HTR-8/SVneo (cell line): ENCODE results near the gene BTG2.

Source experiments
- DNase-seq: peaks from one replicate; pipeline ENCODE4 v3.0.0; 2011; ENCODE audit warnings: low spot score, mixed read lengths; ENCODE audit not compliant: insufficient read length
- FAIRE-seq: peaks from 2 replicates; lab custom pipeline; 2011; peaks lifted over from hg19 to GRCh38; lab: Jason Lieb, UNC

BTG2 gene

DNA sequence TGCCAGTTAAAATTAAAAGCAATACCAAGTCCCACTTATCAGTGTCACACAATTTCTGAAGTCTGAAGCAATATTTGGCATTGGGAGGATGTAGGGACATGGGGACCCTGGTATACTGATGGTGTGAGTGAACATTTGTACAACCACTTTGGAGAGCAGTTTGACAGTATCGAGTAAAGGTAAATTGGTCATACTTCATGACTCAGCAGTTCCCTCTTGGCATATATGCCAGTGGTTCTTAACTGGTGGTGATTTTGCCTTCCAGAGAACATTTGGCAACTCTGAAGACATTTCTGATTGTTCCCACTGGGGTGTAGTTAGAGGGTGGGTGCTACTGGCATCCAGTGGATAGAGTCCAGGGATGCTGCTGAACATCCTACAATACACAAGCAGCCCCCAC lies 25.9 kb downstream of the BTG2 start:
- FAIRE-seq (no peak), DNase-seq (no peak)

DNA sequence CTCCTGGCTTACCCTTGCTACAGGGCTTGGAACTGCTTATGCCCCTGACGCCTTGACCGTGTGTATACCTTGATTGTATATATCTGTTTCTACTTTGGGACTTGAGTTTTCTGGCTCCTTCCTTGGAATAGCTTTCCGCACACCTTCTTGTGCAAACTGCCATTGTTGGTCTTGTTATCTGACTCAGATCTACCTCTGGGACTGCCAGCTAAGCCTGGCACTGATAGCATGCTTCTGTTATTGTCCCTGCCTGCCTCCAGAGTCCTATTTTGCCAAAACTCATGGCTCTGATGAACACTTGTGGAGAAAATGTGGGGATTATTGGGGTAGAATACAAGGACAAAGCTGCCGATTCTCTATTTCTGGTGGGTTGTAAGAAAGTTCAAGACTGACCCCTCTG lies 30.2 kb downstream of the BTG2 start:
- DNase-seq (no peak), FAIRE-seq (no peak)

GRCh38 chr1:203336097-203336496 lies 30.8 kb downstream of the BTG2 start:
- FAIRE-seq (no peak), DNase-seq (no peak)

DNA sequence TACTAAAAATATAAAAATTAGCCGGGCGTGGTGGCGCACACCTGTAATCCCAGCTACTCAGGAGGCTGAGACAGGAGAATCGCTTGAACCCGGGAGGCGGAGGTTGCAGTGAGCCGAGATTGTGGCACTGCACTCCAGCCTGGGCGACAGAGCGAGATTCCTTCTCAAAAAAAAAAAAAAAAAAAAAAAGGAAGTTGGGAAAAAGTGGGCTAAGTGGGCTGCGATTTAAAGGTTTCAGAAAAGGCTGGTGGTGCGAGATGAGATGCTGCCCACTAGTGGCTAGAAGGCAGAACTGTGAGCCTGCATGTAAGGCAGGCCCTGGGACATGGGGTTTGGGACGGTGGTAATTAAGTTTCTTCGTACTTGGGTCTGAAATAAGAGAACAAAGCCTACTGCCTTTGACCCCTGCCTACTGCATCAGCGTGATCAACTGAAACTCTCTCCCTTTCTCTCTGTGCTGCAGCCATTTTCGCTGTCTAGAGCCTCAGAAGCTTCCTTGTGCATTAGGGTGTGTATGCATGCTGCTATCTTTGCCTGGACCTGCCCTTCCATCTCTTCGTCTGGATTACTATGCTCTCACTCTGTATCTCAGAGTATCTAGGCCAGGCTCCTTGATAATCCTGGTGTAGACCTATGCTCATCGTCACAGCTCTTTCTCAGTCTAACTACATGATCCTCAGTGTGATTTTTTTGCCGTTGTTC lies 33.2 kb downstream of the BTG2 start:
- no peak for FAIRE-seq
- peak; percentile 79 for DNase-seq

DNA sequence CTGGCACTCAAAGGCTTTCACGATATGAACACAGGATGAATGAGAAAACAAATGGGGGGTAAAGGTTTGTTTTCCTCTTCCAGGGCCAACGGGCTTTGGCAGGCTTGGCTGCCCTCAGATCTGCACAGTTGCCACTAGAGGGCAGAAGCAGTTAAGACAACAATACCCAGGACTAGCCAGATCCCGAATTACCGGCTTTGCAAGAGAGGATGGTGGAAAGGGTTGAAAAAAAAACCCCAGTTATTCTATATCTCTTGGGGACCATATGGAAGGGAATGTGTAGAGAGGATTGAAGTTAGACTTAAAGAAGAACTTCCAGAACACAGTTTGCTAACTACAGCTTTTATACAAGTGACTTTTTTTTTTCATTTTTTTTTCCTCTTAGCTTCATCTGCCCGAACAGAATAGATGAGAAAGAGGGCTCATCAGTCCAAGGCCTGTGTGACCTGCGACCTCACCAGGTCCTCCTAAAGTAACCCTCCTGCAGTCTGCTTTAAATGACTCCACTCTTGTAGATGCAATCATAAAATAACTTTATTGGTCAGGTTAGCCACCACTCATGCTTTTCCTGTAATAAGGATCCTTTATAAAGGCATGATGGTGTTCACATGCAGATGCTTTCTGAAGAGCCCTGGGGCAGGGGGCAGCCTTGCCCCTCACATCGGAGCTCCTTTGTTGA lies 34.9 kb downstream of the BTG2 start:
- DNase-seq (peak; percentile 90), FAIRE-seq (no peak)

DNA sequence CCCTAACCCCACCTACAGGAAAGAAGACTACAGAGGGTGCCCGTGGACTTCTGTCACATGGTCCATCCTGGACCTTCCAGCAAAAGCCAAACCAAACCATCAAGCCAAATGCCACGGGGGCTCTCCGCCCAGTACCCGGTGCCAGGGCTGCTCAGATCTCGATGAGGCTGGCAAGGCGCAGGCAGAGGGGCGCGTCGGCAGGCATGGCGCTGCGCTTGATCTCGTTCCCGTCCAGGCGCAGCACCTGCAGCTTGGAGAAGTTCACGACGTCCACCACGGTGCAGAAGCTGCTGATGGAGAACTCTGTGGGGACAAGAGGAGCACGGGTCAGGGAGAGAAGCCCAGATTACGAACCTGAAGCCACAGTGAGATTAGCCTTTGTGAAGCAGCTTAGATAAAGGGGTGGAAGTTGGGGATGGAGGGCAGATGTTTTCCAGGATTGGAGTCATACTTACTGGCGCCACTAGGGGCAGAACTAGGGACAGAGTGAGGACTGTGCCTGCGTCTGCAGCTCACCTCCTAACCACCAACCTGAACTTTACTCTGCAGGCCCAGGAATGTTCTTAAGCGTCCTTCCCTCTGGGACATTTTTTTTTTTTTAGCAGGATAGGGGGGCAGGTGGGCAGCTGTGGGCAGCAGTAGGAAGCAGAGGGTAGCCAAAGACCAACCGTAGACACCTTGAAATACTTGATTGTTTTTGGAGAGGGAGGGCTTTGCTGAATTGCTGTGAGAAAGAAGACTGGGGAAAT lies 37.0 kb downstream of the BTG2 start:
- no peak for FAIRE-seq
- DNase-seq = peak; percentile 76

DNA sequence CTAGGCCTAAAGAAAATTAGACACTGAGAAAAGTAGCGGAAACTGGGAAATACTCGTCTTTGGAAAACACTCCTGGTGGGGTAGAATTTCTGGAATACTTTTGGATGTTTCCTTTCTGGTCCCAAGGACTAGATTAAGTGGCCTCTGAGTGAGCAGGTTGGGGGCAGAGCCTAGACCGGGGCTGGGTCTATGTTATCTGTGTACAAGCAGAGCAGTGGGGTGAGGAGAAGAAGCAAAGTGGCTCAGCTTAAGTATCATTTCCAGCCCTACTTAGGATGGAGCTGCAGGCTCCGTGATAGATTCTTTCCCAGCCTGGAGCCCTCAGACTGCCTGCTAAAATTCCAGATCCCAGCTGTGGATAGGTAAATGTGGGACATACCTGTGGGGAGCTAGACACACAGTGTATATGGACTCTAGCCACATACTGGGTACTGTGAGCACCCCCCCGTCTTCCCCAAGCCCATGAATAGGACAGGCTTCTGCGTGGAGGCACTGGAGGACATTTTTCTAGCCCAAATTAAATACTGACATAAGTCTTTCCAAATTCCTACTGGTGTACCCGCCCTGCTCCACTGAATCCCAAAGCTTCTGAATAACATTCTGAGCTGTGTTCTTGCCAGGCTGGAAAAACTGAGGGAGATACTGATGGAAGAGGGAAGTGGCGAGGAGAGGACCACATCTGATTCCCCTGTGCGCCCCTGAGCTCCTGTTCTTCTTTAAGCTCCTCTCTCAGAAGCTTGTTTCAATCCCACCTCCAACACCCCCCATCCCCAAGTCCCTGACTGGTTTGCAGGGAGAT lies 38.8 kb downstream of the BTG2 start:
- FAIRE-seq = no peak
- DNase-seq = no peak

- FAIRE-seq = no peak
These were observed 40.9 kb downstream of the BTG2 start for GRCh38 chr1:203346060-203346768.

GRCh38 chr1:203346769-203347102 lies 41.4 kb downstream of the BTG2 start:
- FAIRE-seq = no peak
- no peak for DNase-seq

More at GRCh38 chr1:203346060-203346768, 40.9 kb downstream of the BTG2 start:
- no peak for DNase-seq

- DNase-seq (no peak), FAIRE-seq (no peak)
These were observed 43.8 kb downstream of the BTG2 start for GRCh38 chr1:203349166-203349565.

GRCh38 chr1:203349773-203350524 lies 44.6 kb downstream of the BTG2 start:
- no peak for DNase-seq
- FAIRE-seq = no peak

GRCh38 chr1:203351037-203351625 lies 45.8 kb downstream of the BTG2 start, which contains the start of gene FMOD:
Gene FMOD (minus strand): TSS chr1:203351122. CDS start chr1:203348270, 2,852 bp downstream.
- DNase-seq (no peak), FAIRE-seq (no peak)

GRCh38 chr1:203353486-203353885 lies 48.2 kb downstream of the BTG2 start:
- FAIRE-seq = no peak

DNA sequence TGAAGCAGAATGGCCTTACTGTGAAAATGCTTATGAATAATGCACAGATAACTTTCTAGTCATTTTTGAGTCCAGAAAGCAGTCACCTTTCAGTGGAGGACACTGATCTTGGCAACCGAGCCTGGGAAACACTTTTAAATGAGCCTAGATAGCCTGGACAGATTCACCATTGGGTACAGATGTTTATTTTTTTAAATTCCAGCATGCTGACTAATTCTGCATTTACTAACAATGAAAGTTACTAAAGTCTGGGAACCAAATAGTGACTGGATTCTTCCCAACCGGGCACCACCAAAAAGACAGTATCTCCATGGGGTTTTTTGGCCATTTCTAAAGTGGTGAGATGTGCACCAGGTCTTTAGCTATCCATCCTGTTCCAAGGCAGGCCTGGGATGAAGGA lies 48.9 kb downstream of the BTG2 start:
- FAIRE-seq = no peak
- DNase-seq = no peak

More at GRCh38 chr1:203353486-203353885, 48.2 kb downstream of the BTG2 start:
- no peak for DNase-seq

DNA sequence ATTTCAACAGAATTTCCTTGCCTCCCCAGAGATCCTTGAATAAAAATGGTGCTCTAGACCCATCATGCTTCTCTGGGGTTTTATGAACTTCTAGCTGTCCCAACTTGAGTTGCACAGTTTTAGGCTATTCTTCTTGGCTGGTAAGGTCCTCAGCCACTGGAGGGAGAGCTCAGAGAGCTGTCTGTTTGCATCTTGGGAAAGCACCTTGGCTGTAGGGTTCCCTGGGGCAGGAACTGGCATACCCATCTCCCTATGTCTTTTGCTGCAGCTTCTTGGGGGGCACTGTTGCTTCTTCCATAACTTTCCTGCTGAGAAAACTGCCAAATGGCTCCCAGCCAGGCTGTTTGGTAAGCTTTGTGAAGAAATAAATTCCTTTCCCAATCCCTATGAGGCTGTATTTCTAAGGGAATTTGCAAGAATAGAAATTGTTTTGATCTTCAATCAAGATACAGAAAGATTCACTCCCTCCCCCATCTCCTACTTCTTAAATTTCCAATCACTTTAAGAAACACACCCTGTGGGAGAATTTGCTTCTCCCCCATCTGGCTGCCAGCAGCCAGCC lies 53.8 kb downstream of the BTG2 start:
- no peak for FAIRE-seq
- DNase-seq = no peak
